H1 (cell line): ENCODE measurements around the gene HELT. TPM values are rescaled to one million over a fixed set of nuclear protein-coding genes. Genes with fewer than 3 reads are reported as not detected.

Experiments used
- CTCF ChIA-PET: fragments of 300-600 bp; sonication (Branson Sonifier 250); formaldehyde crosslinking; loops from one replicate; lab custom pipeline; 2021; ENCODE audit not compliant: partially characterized antibody; lab: Charles Lee
- POLR2A ChIA-PET: fragments of 300-600 bp; sonication (Branson Sonifier 250); formaldehyde crosslinking; loops from one replicate; lab custom pipeline; 2021; ENCODE audit warnings: inconsistent platforms; ENCODE audit not compliant: partially characterized antibody; lab: Charles Lee
- DNase-seq, 2 experiments: peaks; one replicate each; pipeline versions ENCODE4 v3.0.0 to v3.0.0-alpha.2; 2010 to 2022; ENCODE audit warnings: low spot score in 2 of 2, low read depth in 1 of 2, mixed read lengths in 1 of 2
- FAIRE-seq: peaks from 2 replicates; lab custom pipeline; 2011; peaks lifted over from hg19 to GRCh38; lab: Jason Lieb, UNC
- H2AFZ ChIP-seq: 2 replicates; pipeline ENCODE4 v1.8.1; 2012; ENCODE audit warnings: low read length, inconsistent platforms
- H2AK5ac ChIP-seq: 2 replicates; pipeline ENCODE4 v1.6.1; 2013; ENCODE audit warnings: low read depth, low read length
- H2BK120ac ChIP-seq: replicated peaks from 2 replicates; pipeline ENCODE3; 2013; ENCODE audit warnings: low read depth, low read length, inconsistent platforms
- H2BK12ac ChIP-seq: 2 replicates; pipeline ENCODE4 v1.6.1; 2013; ENCODE audit warnings: low read depth, low read length
- H2BK15ac ChIP-seq: 2 replicates; pipeline ENCODE4 v1.6.1; 2013; ENCODE audit warnings: low read length
- H2BK20ac ChIP-seq: 2 replicates; pipeline ENCODE4 v1.6.1; 2013; ENCODE audit warnings: low read length
- H2BK5ac ChIP-seq: 2 replicates; pipeline ENCODE4 v1.6.1; 2013; ENCODE audit warnings: low read depth, low read length
- H3K14ac ChIP-seq: 2 replicates; pipeline ENCODE4 v1.6.1; 2013; ENCODE audit warnings: inconsistent platforms; ENCODE audit not compliant: insufficient read length
- H3K18ac ChIP-seq: 2 replicates; pipeline ENCODE4 v1.6.1; 2013; ENCODE audit warnings: low read length; ENCODE audit errors: extremely low read depth
- H3K23ac ChIP-seq: 2 replicates; pipeline ENCODE4 v1.6.1; 2013; ENCODE audit warnings: inconsistent platforms; ENCODE audit not compliant: insufficient read length
- H3K23me2 ChIP-seq: 2 replicates; pipeline ENCODE4 v1.6.1; 2013; ENCODE audit warnings: low read depth, low read length
- H3K27ac ChIP-seq: 2 replicates; pipeline ENCODE4 v1.6.1; 2011; ENCODE audit warnings: low read depth, low read length, inconsistent platforms
- H3K27me3 ChIP-seq, 4 experiments: replicated peaks in 1 of 4; 1 replicate in 1 of 4; 2 replicates in 3 of 4; pipeline versions ENCODE4 v1.6.1 to v1.8.1; 2011 to 2013; ENCODE audit warnings: low read length in 3 of 4, mild to moderate bottlenecking in 3 of 4, inconsistent platforms in 2 of 4, mixed read lengths in 2 of 4, moderate library complexity in 1 of 4; ENCODE audit not compliant: control insufficient read depth in 3 of 4, insufficient read depth in 3 of 4; ENCODE audit errors: extremely low read depth in 1 of 4
- H3K36me3 ChIP-seq, 4 experiments: 2 replicates each; pipeline versions ENCODE4 v1.6.1 to v1.8.1; 2011 to 2013; ENCODE audit warnings: mild to moderate bottlenecking in 4 of 4, low read length in 3 of 4, moderate library complexity in 2 of 4, control low read depth in 1 of 4, inconsistent platforms in 1 of 4; ENCODE audit not compliant: insufficient read depth in 4 of 4, control insufficient read depth in 2 of 4
- H3K4ac ChIP-seq: replicated peaks from 2 replicates; pipeline ENCODE3; 2013; ENCODE audit warnings: low read length, low read depth, mixed read lengths, inconsistent platforms; ENCODE audit not compliant: insufficient read length
- H3K4me1 ChIP-seq, 4 experiments: replicated peaks in 1 of 4; 1 replicate in 1 of 4; 2 replicates in 3 of 4; pipeline versions ENCODE4 v1.6.1 to v1.8.1; 2011 to 2013; ENCODE audit warnings: low read length in 3 of 4, inconsistent platforms in 2 of 4, mixed read lengths in 1 of 4; ENCODE audit not compliant: insufficient read depth in 4 of 4, control insufficient read depth in 3 of 4
- H3K4me2 ChIP-seq, 2 experiments: 2 replicates each; pipeline versions ENCODE4 v1.6.1 to v1.8.1; 2011 to 2013; ENCODE audit warnings: low read depth in 2 of 2, low read length in 2 of 2, control low read depth in 1 of 2, inconsistent platforms in 1 of 2, mild to moderate bottlenecking in 1 of 2; ENCODE audit not compliant: insufficient read depth in 1 of 2
- H3K4me3 ChIP-seq, 4 experiments: fragments of 200-600, 300-600 bp in 1 of 4; sonication (generic), shearing (Covaris generic), sonication (Bioruptor Twin) in 1 of 4; 2 replicates each; pipeline versions ENCODE4 v1.5.1 to v1.8.1; 2011 to 2016; ENCODE audit warnings: low read length in 4 of 4, low read depth in 3 of 4, control low read depth in 2 of 4, inconsistent platforms in 2 of 4, mild to moderate bottlenecking in 2 of 4, mixed read lengths in 1 of 4, moderate library complexity in 1 of 4; ENCODE audit not compliant: insufficient read depth in 2 of 4; ENCODE audit errors: extremely low read depth in 1 of 4
- H3K56ac ChIP-seq: replicated peaks from 2 replicates; pipeline ENCODE3; 2013; ENCODE audit warnings: low read depth, mild to moderate bottlenecking, mixed read lengths, low read length, inconsistent platforms; ENCODE audit not compliant: insufficient read length
- H3K79me1 ChIP-seq: 2 replicates; pipeline ENCODE4 v1.6.1; 2013; ENCODE audit warnings: low read depth, low read length, control low read depth
- H3K79me2 ChIP-seq, 2 experiments: 2 replicates each; pipeline versions ENCODE4 v1.6.1 to v1.8.1; 2012 to 2013; ENCODE audit warnings: low read length in 2 of 2, mild to moderate bottlenecking in 2 of 2, inconsistent platforms in 1 of 2; ENCODE audit not compliant: insufficient read depth in 2 of 2, control insufficient read depth in 1 of 2
- H3K9ac ChIP-seq, 4 experiments: replicated peaks in 1 of 4; 1 replicate in 1 of 4; 2 replicates in 3 of 4; pipeline versions ENCODE4 v1.6.1 to v1.8.1; 2011 to 2013; ENCODE audit warnings: low read depth in 3 of 4, low read length in 3 of 4, control low read depth in 2 of 4, mild to moderate bottlenecking in 2 of 4, moderate library complexity in 2 of 4, inconsistent platforms in 1 of 4; ENCODE audit errors: extremely low read depth in 1 of 4
- H3K9me3 ChIP-seq, 2 experiments: 2 replicates each; pipeline versions ENCODE4 v1.6.1 to v1.8.1; 2012 to 2013; ENCODE audit warnings: mild to moderate bottlenecking in 2 of 2, moderate library complexity in 2 of 2, control low read depth in 1 of 2, inconsistent platforms in 1 of 2, low read depth in 1 of 2, low read length in 1 of 2, mixed read lengths in 1 of 2; ENCODE audit not compliant: insufficient read depth in 2 of 2
- H4K20me1 ChIP-seq, 2 experiments: replicated peaks in 1 of 2; 2 replicates each; pipeline versions ENCODE3 to v1.8.1; 2011 to 2013; ENCODE audit warnings: inconsistent platforms in 2 of 2, low read length in 2 of 2, mild to moderate bottlenecking in 1 of 2; ENCODE audit not compliant: insufficient read depth in 2 of 2, control insufficient read depth in 1 of 2
- H4K5ac ChIP-seq: 2 replicates; pipeline ENCODE4 v1.6.1; 2013; ENCODE audit warnings: low read length, low read depth, mixed read lengths, inconsistent platforms; ENCODE audit not compliant: insufficient read length
- H4K8ac ChIP-seq: 2 replicates; pipeline ENCODE4 v1.8.0; 2013; ENCODE audit warnings: mild to moderate bottlenecking, moderate library complexity, low read length, inconsistent platforms; ENCODE audit not compliant: insufficient read depth; ENCODE audit errors: extremely low read depth
- H4K91ac ChIP-seq: replicated peaks from 2 replicates; pipeline ENCODE3; 2013; ENCODE audit warnings: low read length, mixed read lengths, inconsistent platforms; ENCODE audit not compliant: insufficient read length
- KDM4A ChIP-seq: IDR thresholded peaks from one replicate; pipeline ENCODE4 v1.7.1; 2012; ENCODE audit warnings: low read depth, mild to moderate bottlenecking, moderate library complexity, low read length, inconsistent platforms; ENCODE audit not compliant: severe bottlenecking
- POU5F1 ChIP-seq: IDR thresholded peaks from 2 replicates; pipeline ENCODE4 v1.6.1; 2011; ENCODE audit warnings: low read depth, mild to moderate bottlenecking, low read length, moderate library complexity
- WGBS, 2 experiments: shearing (Covaris generic) in 1 of 2; methylation state at CpG; one replicate each; pipeline versions ENCODE4 v1.1.6 to v1.1.7; 2013 to 2015; ENCODE audit warnings: low lambda C conversion rate in 2 of 2, mixed read lengths in 2 of 2, inconsistent platforms in 1 of 2, low coverage in 1 of 2, missing lambda C conversion rate in 1 of 2; ENCODE audit not compliant: insufficient replicate concordance in 2 of 2, insufficient coverage in 1 of 2, insufficient read length in 1 of 2; ENCODE audit errors: extremely low coverage in 1 of 2, missing lambda C conversion rate in 1 of 2; 5-methylcytosine and 5-hydroxymethylcytosine counted together
- polyA plus RNA-seq, 7 experiments: library from polyadenylated mRNA; depleted of rRNA in 3 of 7; stranded (reverse) in 5 of 7; unstranded in 2 of 7; fragments of >200 nt in 5 of 7; fragments of 200-250 nt in 2 of 7; gene quantifications; 1 replicate in 5 of 7; 2 replicates in 1 of 7; 4 replicates in 1 of 7; pipeline versions ENCODE4 v1.2.1 to v1.2.3, GENCODE V29; 2011 to 2013; ENCODE audit warnings: missing spikeins in 2 of 7, mixed read lengths in 2 of 7
- total RNA-seq: library from RNA; stranded (reverse); fragmentation: NEBNext Ultra II Directional; extraction: Animal tissue kit (Norgen Biotek cat#: 25700); gene quantifications from 2 replicates; pipeline ENCODE4 v1.2.1, GENCODE V29; 2021
- TF ChIP-seq, protein P1 (sequence below): IDR thresholded peaks from 2 replicates; pipeline ENCODE4 v1.6.1; 2012; ENCODE audit warnings: low read length, inconsistent platforms

The HELT gene
- total and polyA plus RNA-seq, 2 of the 8 experiments (the other 6 are each of a cell fraction or from before 2014, with no cell fraction given), result 0.32 to 0.35 TPM

GRCh38 chr4:184969610-184970009, 48.7 kb upstream of the HELT start:
- FAIRE-seq, result no peak

More at GRCh38 chr4:184969610-184970009, 48.7 kb upstream of the HELT start:
- Histone ChIP-seq H2BK120ac (no peak overlapping the region), H3K9ac (no peak overlapping the region), H2AK5ac (no peak overlapping the region), H2BK15ac (no peak overlapping the region), H3K79me1 (no peaks in the 10 kb centered on the region), H3K23ac (no peak overlapping the region), H3K4ac (no peak overlapping the region), H2BK5ac (no peak overlapping the region), H4K20me1 (no peaks in the 10 kb centered on the region), H2AFZ (no peak overlapping the region), H3K79me2 (no peaks in the 10 kb centered on the region), H3K4me1 (no peaks in the 10 kb centered on the region), H3K56ac (no peak overlapping the region), H3K14ac (no peak overlapping the region), H3K27ac (no peak overlapping the region), H3K9me3 (peaks cover 8 to 20% of the 10 kb centered on the region in 2 experiments), H3K4me2 (no peak overlapping the region), H3K4me3 (no peak overlapping the region), H3K36me3 (no peaks in the 10 kb centered on the region), H2BK12ac (no peak overlapping the region), H3K27me3 (no peaks in the 10 kb centered on the region), H4K8ac (no peak overlapping the region), H4K5ac (no peak overlapping the region), H3K23me2 (no peaks in the 10 kb centered on the region), H4K91ac (no peak overlapping the region), H2BK20ac (no peak overlapping the region), H3K18ac (no peak overlapping the region)
- TF ChIP-seq POU5F1 (no peak), KDM4A (no peak)
- TF ChIP-seq, protein P1, sequence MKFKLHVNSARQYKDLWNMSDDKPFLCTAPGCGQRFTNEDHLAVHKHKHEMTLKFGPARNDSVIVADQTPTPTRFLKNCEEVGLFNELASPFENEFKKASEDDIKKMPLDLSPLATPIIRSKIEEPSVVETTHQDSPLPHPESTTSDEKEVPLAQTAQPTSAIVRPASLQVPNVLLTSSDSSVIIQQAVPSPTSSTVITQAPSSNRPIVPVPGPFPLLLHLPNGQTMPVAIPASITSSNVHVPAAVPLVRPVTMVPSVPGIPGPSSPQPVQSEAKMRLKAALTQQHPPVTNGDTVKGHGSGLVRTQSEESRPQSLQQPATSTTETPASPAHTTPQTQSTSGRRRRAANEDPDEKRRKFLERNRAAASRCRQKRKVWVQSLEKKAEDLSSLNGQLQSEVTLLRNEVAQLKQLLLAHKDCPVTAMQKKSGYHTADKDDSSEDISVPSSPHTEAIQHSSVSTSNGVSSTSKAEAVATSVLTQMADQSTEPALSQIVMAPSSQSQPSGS, result no peak
- CTCF ChIA-PET, result interaction anchor here (1.7 kb wide), 1 partner anchor 13 kb away, joined by 3 read pairs; no protein-coding TSS in a partner anchor
- DNase-seq, result no peak
- WGBS, 2 experiments, result 90% methylated on average over 5 of the region's 5 CpGs; no CpG with 5 or more reads in 1 of the 2 experiments
- POLR2A ChIA-PET, result no interaction called here
